RWPE1 (cell line): Measurements from ENCODE around the gene NRP2.
A peak's percentile ranks its signal among the peaks of the same experiment; 100 is the strongest.

Experiments
- CTCF ChIA-PET: fragments of 350-600 bp; sonication (Branson Sonifier 250); formaldehyde crosslinking; extraction: SDS; loops from one replicate; lab custom pipeline; 2021; lab: Yijun Ruan, JAX
- POLR2A ChIA-PET: fragments of 400-600 bp; formaldehyde crosslinking; extraction: SDS; loops from one replicate; lab custom pipeline; 2020; ENCODE audit warnings: antibody characterized with exemption; ENCODE audit not compliant: low non-redundant PET; lab: Yijun Ruan, JAX
- DNase-seq: peaks from one replicate; pipeline ENCODE4 v3.0.0; 2012; ENCODE audit warnings: low spot score
- H3K27ac ChIP-seq: fragments of 450-650 bp; 2 replicates; pipeline ENCODE4 v1.5.1; 2017
- TF ChIP-seq, protein P1 (sequence below): fragments of 450-650 bp; conservative IDR thresholded peaks from 2 replicates; pipeline ENCODE4 v1.5.1; 2017; ENCODE audit warnings: low read depth, mild to moderate bottlenecking

Gene NRP2

DNA sequence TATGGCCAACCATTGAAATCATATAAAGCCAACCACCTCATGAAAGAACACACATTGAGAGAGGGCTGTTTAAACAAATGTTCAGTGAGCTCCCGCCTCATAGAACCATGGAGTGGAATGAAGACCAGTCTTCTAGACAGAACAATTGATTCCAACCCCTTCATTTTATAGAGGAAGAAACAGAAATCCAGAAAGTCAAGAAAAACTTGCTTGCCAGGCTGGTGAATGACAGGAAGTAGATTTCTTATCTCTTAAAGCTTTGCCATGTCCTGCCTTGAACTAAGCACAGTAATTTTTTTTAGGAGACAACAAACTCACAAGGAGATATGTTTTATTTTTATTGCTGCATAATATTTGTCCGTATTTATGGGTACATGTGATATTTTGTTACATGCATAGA lies 16.5 kb upstream of the NRP2 start:
- CTCF ChIA-PET: interaction anchor here (0.5 to 0.7 kb wide), 3 partner anchors 14 to 501 kb away, joined by 3 to 5 read pairs (median 3); no protein-coding TSS in a partner anchor
- DNase-seq: no peak
- TF ChIP-seq, protein P1, sequence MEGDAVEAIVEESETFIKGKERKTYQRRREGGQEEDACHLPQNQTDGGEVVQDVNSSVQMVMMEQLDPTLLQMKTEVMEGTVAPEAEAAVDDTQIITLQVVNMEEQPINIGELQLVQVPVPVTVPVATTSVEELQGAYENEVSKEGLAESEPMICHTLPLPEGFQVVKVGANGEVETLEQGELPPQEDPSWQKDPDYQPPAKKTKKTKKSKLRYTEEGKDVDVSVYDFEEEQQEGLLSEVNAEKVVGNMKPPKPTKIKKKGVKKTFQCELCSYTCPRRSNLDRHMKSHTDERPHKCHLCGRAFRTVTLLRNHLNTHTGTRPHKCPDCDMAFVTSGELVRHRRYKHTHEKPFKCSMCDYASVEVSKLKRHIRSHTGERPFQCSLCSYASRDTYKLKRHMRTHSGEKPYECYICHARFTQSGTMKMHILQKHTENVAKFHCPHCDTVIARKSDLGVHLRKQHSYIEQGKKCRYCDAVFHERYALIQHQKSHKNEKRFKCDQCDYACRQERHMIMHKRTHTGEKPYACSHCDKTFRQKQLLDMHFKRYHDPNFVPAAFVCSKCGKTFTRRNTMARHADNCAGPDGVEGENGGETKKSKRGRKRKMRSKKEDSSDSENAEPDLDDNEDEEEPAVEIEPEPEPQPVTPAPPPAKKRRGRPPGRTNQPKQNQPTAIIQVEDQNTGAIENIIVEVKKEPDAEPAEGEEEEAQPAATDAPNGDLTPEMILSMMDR: no peak
- H3K27ac ChIP-seq: no peak overlapping the region
- POLR2A ChIA-PET: no interaction called here

DNA sequence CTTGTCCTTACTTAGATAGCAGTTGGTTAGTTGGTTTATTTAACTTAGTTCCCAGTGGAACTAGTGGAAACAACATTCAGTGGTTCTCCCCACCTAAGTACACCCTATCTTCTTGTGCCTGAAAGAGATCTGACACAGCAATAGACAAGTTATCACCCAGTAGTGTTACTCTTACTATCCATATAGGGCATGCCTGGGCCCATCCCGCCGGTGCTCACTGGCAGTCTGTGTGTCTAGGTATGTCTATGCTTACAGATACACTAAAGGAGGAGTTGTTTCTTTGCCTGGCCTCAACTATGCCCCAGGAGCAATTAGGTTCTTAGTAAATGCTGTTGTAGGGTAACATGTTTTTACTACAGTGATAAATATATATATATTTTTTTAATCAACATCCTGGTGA lies 12.0 kb upstream of the NRP2 start:
- CTCF ChIA-PET: interaction anchor here (0.7 kb wide), 1 partner anchor 1645 kb away, joined by 4 read pairs; no protein-coding TSS in a partner anchor
- no peak overlapping the region for H3K27ac ChIP-seq

DNA sequence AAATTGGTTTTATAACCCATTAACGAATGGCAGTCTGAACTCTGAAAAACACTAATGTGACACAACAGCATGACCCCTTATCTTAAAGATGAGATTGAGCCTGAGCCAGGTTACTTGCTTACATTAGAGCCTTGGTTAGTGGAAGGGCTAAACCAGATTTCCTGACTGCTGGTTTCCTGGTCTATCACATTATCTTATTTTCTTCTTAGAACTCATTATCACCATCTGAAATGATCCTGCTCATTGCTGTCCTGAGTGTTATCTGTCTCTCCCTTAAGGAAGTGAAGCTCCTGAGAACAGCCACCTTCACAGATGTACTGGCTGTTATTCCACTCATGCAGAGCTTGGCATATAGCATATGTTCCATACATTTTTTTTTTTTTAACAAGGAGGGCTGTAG lies 9.0 kb upstream of the NRP2 start:
- POLR2A ChIA-PET: no interaction called here
- CTCF ChIA-PET: interaction anchor here (0.5 kb wide), 1 partner anchor 253 kb away, joined by 3 read pairs; no protein-coding TSS in a partner anchor
- TF ChIP-seq, protein P1: no peak

More for the DNA sequence above, 12.0 kb upstream of the NRP2 start:
- DNase-seq: peak; percentile 64
- TF ChIP-seq, protein P1: no peak
- POLR2A ChIA-PET: no interaction called here

DNA sequence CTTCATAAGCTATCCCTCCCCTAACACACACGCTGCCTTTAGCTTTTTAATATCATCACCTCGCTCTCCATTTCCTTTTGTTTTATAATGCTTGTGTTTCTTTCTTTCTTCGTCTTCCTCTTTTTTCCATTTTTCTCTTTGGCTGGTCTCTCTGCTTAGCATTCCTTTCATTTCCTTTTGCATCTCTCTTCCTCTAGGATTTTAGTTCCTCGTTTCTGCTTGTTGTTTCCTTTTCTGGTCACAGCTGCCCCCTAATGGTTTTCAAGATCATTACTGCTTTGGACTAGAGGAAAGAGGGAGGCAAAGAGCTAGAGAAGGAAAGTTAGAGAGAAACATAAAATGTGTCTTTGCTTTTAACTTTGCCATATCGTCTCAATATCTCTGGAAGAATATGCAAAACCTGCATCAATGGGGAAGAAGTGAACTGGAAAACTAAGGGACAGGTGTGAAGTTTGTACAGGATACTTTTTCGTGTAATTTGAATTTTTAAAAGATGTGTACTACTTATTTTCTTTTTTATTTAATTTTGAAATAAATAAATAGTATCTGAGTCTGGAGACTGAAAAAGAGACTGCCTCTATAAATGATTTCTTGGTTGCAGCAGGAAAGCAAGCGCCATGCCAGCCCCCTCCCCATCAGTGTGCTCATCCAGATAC lies 6.3 kb upstream of the NRP2 start:
- ChIA-PET CTCF (interaction anchor here (0.5 to 1.2 kb wide), 21 partner anchors 8 to 1352 kb away, joined by 3 to 6 read pairs (median 4); no protein-coding TSS in a partner anchor), POLR2A (no interaction called here)
- TF ChIP-seq, protein P1: peak; percentile 85
- H3K27ac ChIP-seq: no peak overlapping the region
- peak; percentile 57 for DNase-seq

More for the DNA sequence above, 9.0 kb upstream of the NRP2 start:
- no peak for DNase-seq
- H3K27ac ChIP-seq: no peak overlapping the region

DNA sequence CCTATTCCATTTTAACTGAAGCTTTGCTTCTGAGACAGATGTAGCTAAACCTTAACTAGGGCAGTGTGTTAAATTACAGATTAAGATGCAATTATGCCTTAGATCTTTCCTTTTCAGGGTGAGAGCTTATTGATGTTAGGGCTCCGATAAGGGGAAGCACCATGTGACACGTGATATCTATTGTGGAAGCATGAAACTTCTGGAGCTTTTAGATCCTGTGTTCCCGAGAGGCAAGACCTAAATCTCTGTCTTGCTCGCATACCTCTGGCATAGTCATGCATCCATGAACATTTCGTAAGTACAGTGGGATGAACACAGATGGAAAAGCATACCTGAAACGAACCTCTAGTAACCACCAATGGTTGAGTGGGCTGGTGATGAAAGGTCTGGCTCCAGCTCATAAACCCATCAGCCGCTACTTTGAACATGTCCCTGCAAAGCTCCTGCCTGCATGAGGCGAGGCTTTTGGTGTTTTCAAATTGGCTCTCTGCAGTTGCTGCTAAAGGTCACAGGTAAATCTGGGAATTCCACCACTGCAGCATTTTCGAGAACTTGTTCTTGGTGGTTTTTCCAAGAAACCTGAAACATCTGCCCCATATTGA lies 3.7 kb upstream of the NRP2 start:
- TF ChIP-seq, protein P1: no peak
- DNase-seq: peak; percentile 72
- H3K27ac ChIP-seq: peak overlapping the region; percentile 54; the same call in 1 of the 2 replicates
- ChIA-PET CTCF (interaction anchor here (0.9 to 1.6 kb wide), 3 partner anchors 60 to 270 kb away, joined by 3 to 4 read pairs (median 3); no protein-coding TSS in a partner anchor), POLR2A (no interaction called here)

DNA sequence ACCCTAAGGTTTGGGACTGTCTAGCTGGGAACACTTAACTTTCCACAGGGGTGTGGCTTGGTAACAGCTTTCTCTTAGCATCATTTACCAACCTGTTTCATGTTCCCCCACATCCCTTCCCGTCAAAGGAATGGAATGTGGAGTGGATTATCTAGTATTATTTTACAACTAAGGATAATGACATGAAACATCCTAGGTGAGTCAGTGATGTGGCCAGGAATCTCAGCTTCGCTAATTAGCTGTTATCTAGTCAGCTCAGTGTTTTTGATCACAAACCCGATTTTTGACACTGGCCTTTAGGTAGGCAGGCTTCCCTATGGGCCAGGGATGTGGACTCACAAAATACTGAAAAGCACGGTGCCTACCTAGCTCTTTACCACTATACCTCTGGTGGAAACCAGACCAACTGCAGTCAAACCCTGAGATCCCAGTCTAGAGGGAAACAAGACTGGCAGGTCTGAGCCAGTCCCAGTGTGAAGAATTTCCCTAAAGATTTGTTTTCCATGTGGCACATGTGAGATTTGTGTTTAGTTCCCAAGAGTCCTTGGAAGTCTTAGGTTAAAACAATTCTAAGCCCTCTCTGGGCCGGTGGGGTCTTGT lies 2.8 kb upstream of the NRP2 start:
- TF ChIP-seq, protein P1: no peak
- ChIA-PET POLR2A (no interaction called here), CTCF (interaction anchor here (0.5 to 1.6 kb wide), 6 partner anchors 14 to 640 kb away, joined by 3 to 5 read pairs (median 4); no protein-coding TSS in a partner anchor)
- H3K27ac ChIP-seq: peak overlapping the region; percentile 12; the same call in 1 of the 2 replicates
- DNase-seq: peak; percentile 76
